HG03565 (cell line): ENCODE measurements around the gene PPP1R10.
"Not testable (repeated sequence)": the region's sequence is repeated elsewhere in the genome, so short reads cannot be mapped to it uniquely, and the experiment has no call there.

Source experiments
- ATAC-seq: cut with Tn5 transposase; IDR thresholded peaks from one replicate; pipeline ENCODE4 v1.9.1; 2021; ENCODE audit warnings: mild to moderate bottlenecking, moderate library complexity; ENCODE audit not compliant: unreplicated experiment

Gene PPP1R10

DNA sequence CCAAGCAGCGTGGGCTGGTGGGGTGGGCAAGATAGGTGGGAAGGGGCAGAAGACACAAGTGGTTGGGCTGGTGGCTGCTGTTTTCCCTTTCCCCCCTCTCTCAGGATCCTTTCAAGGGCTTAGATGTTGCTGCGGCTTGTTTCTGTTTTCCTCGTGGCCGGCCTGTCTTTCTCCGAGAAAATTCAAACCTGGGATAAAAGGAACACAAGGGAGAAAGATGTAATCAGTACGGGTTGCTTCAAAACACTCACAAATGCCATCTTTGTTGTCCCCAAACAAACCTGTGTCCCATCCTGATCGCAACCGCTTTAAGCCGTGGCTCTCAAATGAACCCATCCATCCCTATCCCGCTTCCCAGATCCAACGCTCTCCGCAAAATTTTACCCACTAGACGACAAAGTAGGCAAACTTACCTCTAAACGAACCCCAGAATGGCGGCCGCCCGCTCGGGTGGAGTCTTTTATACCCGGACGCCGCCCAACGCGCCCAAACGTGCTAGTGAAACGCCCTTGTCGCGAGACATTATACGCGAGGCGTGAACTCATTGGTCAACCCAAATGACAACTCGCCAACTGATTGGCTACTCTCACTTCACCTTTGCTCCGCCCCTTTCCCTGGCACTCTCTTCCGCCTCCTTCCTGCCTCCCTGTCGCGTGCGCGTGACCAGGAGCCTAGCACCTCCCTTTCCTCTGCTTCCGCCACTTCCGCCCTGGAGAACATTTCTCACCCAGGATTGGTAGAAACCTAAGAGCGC lies at the start of gene PPP1R10:
Gene PPP1R10 (minus strand): TSS at position 433 of the 754 bp plus-strand sequence. CDS start 7,299 bp downstream, outside the sequence.
- peak; percentile 74 for ATAC-seq

DNA sequence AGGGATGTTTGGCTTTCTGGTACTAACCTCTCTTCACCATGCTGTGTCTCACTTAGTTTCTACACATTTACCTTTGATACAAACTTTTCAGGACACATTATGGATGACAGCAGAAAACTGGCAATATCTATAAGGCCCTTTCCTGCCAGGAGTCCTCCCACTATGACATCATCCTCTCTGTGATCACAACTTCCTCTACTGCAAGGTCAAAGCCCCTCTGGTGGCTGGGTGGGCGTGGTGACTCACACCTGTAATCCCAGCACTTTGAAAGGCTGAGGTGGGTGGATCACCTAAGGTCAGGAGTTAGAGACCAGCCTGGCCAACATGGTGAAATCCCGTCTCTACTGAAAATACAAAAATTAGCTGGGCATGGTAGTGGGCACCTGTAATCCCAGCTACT lies 49.3 kb upstream of the PPP1R10 start:
- not testable (repeated sequence) for ATAC-seq

DNA sequence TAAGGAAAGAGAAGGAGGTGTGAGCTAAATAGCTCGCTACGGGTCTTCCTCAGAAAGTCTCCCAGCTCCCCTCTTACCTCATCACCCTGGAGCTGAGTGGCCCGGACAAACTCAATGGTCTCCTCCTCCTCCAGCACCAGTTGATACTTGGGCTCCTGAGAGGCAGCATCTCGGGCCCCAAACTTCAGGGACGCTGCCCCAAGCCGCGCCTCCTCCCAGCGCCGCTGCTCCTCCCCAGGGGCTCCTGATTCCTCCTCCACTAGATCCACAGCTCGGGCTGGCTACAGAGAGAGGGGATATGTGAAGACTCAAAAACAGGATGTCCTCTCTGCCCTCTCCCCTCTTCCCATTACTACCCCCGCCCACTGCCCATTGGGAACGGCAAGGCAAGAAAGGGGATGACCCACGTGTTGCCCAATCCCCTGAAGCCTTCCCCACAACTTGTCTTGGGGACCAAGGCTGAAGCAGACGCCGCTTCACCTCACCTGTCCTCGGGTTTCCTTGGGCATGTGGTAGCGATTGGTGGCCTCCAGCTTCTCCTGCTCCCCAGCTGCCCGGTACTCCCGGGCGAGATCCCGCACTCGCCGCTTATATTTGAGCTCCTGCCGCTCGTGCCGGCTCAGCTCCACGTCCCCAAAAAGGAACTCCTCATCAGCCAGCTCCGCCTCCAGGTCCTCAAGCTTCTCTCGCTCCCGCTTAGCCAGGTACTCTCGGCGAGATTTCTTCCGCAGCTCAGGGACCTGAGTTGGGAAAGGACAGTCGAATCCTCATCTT lies 48.1 kb upstream of the PPP1R10 start:
- ATAC-seq, result no peak

DNA sequence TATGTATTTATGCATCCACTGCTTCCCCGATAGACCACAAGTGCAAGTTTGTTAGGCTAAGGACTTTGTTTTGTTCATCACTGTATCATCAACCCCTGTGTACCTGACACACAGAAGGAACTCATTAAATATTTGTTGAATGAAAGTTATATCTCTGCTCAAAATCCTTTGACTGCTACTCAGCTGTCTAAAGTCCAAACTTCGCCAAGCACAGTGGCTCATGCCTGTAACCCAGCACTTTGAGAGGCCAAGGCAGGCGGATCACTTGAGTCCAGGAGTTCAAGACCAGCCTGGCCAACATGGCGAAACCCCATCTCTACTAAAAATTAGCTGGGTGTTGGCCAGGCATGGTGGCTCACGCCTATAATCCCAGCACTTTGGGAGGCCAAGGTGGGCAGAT lies 40.9 kb upstream of the PPP1R10 start:
- not testable (repeated sequence) for ATAC-seq

DNA sequence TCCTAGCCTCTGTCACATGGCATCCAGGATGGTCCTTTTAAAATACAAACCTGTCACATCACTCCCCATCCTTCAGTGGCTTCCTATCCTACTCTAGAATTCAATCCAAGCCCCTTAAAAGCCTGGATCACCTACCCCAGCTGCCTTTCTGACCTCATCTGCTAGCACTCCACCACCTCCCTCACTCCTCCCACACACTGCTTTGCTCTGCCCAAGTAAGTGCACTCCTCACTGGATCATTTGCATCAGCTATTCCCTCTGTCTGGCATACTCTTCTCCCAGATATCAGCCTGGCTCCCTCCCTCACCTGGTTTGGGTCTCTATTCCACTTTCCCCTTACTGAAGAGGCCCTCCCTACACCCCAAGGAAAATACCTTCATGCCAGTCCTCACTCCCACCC lies 40.4 kb upstream of the PPP1R10 start:
- ATAC-seq, result no peak

DNA sequence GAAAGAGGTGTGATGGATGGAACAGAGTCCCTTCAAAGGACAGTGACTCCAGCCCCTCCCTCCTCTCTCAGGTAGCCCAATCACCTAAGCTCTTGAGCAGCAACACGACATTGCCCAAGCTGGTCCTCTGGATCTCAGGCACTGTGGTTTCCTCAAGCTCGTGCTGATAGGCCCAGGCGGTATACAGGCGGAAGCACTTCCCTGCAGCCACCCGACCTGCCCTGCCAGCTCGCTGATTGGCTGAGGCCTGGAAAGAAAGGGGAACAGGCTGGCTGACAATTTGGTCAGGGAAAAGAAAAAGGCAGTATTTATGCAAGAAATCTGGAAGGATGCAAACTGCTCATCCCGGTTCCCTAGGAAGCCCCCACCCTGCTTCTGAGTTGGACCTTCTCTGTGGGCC lies 39.5 kb upstream of the PPP1R10 start:
- no peak for ATAC-seq

DNA sequence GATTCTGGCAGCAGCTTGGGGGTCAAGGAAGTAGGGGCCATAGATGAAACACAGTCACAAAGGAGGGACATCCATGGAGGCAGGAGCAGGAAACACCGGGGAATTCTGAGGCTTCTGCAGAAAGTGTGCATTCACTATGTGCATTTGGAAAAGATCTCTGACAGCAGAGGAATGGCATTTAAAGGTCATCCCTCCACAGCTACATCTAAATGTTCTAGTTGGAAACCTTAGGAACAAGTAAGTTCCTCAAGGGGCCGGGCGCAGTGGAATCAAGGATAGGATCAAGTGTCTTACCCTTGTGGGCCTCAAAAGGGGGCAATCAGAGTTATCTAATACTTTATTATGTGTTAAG lies 38.7 kb upstream of the PPP1R10 start:
- ATAC-seq, result no peak

DNA sequence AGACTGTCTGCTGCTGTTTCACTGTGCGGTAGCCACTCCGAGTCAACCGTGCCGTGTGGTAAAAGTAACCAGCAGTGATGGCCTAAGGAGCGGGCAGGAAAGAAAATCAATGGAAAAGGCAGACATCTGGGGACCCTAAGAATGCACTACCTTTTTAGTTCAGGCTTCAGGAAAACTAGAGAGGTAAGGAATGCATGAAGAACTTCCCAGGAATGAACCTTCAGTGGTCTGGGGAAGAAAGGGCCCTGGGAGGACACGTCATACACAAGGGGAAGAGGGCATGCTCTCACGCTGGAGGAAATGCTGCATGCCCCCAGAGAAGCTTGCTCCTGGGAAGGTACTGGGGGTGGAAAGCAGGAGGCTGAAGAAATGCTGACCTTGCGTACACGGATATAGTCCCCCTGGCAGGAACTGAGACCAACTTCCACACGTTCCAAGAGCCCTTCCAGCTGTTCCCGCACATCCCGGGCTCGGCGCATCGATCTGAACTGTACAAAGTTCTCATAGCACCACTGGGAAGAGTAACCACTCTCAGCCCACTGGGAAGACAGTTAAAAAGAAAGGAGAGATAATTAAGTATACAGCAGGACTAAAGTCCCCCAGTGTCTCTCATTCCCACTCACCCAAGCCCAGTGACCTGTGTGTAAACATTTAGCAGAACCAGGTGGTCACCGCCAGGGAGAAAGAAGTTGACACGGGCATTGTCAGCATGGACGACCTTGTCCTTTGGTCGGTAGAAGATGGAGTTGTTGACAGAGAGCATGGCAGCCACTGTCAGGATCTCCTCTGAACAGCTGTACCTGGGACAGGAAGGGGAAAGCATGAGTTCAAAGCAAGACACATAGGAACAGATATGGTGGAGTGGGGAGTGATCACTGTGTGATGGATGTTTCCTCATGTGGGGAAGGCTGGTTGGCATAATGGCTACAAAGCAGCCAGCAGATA lies 38.0 kb upstream of the PPP1R10 start:
- ATAC-seq, result no peak

DNA sequence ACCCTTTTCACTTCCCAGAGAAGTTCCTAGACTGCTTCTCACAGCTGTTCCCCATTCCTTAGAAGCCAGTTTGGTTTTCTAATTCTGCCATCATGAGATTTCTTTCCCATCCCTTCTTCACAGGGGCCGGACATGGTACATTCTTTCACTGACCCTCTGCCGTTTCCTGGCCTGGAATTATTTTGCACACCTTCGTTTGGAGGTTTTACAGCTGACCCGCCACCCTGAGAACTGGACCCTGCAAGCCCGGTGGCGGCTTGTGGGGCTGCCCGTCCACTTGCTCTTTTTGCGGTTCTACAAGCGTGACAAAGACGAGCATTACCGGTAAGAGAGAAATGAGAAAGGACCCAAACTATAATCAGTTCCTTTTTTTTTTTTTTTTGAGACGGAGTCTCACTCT lies 34.1 kb upstream of the PPP1R10 start:
- no peak for ATAC-seq

DNA sequence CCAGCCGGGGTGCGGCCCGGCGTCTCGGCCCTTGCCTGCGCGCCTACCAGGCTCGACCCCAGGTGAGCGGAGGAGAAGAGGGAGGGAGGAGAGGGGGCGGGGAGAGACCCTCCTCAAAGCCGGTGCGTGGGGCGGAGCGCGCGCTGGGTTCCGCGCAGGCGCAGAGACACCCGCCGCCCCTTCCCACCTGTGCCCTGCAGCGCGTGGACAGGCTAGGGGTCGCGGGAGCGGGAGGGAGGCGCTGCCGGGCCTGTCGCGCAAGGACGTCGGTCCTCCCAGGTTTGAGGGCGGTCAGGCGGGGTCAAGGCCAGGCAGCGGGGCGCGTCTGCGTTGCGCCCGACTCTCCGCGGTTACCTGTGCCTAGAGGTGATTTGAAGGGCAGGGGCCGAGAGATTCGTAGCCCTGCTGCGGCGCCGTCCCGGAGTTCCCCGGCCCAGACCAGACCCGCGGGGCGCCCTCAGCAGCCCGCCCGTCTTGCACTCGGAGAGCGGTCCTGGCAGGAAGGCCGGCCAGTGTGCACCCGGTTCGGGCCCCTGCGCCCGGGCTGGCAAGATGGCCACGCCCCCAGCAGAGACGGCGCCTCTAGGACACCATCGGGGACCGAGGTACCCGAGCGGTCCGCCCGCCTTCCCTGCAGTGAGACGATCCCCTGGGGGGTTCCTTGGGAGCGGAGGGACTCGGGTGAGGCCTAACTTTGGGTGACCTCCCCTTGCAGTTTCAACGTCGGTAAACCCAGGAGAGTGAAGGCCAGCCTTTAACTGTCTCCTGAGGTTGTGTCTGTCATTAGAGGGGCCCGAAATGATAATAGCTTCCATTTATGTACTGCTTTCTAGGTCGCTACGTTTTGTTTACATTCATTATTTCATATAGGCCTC lies 30.4 kb upstream of the PPP1R10 start:
- peak; percentile 44 for ATAC-seq

DNA sequence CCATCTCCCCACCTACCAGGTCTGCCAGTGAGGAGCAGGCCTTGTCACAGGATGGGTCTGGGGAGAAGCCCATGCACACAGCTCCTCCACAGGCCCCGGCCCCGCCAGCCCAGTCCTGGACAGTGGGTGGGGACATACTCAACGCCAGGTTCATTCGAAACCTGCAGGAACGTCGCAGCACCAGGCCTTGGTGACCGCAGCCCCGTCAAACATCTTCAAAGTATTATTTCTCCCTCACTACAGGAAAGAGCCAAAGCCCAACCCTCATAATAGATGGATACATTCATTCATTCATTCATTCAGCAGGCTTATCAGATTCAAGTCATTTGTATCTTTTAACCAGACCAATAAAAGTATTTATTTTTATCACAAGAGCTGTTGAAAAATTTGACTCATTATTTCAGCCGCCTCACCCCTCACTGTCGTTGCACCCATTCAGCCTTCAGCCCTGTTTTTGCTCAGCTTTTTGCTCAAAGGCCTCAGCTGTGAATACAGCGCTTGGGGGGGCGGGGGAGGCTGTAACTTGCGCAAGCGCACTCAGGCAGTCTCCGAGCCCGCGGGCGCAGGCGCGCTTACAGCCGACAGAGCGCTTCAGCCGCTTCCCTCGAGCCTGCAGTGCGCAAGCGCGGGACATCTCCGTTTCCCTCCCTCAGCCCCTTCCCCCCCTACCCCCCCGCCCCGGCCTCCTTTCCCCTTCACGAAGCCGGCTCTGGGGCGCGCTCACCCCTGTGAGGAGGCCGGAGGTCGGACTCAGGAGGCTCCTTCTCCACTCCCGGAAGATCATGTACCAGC lies 29.6 kb upstream of the PPP1R10 start, which contains the start of gene C6orf136:
Gene C6orf136 (plus strand): TSS at position 684 of the 792 bp plus-strand sequence. CDS start 99 bp downstream, at position 783.
- ATAC-seq, result peak; percentile 40

DNA sequence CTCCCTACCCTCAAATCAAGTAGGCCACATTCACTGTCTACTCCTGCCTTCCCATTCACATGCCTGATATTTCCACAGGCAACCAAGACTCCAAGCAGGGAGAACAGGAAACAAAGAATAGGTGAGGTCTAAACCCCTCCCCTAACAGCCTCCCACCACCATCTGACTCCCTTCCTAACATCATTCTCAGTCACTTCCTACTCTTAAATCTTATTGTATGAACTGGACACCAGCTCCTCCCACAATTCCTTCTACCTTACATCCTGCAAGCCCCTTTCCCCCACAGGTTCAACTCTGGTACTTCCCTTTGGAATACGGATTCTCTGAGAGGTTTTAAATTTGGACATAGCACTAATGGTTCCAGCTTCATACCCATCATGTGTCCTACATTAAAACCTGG lies 28.9 kb upstream of the PPP1R10 start:
- ATAC-seq, result no peak

DNA sequence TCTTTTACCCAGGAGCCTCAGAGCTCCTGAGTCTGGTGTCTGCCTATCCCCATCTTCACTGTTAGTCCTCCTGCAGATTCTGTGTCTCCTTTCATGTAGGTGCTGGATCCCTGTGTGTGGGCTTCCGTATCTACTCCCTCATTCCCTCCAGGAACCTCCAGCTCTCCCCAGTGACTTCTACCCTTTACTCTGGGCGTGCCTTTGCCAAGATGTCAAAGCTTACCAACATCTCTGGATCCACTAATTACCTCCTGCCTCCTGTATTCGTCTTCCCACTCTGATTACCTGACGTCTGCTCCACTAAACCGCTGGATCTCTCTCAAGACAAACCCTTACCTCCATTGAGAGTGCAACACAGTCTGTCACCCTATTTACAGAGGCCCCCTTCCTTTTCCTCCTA lies 27.7 kb upstream of the PPP1R10 start:
- ATAC-seq, result no peak

DNA sequence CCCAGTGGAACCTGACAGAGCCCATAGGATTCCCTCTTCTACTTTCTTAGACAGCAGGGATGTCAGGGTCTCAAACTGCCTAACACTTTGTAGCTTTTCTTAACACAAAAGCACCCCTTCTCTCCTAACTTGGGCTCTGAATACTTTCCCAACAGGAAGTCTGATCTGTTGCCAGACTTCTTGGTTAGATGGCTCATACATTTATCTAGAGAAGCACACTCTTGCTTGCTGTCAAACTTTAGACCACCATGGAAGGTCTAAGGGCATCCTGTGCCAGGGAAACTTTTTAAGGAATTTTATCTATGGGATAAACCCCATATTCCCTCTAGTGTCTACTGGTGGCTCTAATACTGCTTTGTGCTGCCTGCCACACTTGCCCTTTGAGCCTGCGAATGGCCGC lies 26.6 kb upstream of the PPP1R10 start:
- no peak for ATAC-seq

DNA sequence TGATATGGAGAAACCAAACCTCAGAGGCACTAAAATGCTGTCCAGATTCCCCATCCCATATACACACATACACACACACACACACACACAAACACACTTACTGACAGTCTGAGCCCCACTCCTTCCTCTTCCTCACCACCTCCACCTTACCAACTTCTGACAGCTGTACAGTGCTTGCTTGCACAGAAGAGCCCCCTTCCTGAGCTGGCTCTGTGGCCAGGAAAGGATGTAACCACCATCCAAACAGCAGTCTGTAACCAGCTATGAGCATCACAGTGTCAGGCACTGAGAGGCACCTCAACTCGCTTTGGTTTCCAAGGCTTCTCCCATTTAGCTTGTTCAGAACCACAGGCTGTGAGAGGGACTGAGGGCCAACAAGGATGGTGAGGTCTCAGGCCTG lies 24.0 kb upstream of the PPP1R10 start:
- no peak for ATAC-seq

DNA sequence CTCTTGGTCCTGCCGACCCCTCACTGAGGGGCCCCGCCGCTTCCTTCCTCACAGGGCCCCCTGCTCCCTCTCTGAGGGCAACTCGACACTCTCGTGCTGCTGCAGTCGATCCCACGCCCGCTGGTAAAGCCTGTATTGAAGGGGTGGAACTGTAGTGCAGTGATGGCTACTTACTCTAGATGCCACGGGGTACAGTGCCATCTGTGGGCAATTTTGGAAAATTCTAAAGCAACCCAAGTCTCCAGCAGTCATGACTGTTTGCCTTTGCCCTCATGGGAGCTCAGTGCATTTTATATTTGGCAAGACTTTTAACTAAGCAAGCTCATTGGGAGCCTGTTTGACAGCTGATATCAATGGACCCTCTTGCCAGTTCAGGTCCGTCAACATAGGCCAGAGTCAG lies 23.4 kb upstream of the PPP1R10 start:
- ATAC-seq, result no peak

DNA sequence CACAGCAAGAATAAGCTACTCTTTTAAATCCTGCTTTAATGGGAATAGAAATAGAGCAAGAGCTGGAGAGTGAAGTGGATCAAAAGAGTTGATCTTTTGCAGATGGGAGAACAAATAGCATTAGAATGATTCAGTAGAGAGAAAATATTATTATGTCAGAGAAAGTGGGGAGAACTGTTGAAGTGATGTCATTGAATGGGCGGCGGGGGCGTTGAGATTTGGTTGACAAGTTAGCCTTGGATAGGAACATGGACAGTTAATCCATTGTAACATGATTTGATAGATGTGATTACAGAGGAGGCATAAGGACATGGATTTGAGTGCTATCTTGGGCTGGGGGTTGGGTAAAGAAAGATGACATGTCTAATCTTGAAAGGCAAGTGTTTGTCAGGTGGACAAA lies 18.8 kb upstream of the PPP1R10 start:
- no peak for ATAC-seq

DNA sequence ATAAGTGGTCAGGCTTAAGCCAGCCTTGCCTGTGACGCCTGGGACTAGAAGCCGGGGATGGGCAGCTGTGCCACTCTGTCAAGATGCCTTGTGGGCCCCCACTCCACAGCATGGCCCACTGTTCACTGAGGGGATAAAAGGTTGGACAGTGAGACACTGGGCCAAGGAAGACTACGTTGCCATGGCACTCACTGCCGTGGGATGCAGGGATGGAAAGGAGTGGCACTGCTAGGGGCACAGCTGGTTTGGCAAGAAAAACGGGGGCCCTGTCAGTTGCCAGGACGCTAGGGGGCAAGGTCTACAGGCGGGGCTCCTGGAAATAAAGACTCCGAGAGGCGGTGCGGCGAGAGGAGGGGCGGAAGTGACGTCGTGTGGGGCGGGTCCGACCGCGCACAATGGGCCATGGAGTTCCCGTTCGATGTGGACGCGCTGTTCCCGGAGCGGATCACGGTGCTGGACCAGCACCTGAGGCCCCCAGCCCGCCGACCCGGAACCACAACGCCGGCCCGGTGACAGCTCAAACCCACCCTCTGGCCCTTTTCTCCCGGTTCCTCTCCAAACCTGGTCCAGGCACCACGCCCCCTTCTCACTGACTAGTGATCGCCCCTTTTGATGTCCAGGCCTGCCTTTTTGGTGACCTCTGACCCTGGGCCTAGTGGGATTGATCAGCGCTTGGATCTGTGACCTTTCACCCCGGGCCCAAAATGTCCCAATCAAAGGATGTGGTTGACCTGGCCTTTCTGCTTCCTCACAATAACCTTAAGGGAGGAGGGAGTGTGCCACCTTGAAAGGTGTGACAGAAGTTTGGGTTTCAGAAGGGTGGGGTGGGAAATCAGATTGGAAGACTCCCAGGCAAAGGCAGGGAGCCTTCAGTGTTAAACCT lies 9.7 kb upstream of the PPP1R10 start, which contains the start of gene ATAT1:
Gene ATAT1 (plus strand): TSS at position 391 of the 883 bp plus-strand sequence.
- ATAC-seq, result no peak
